Trophoblast cell (in vitro differentiated cells and primary cell): Measurements from ENCODE around the gene TRIM8.

Source experiments
- DNase-seq, 2 donors: peaks; one replicate each; pipeline ENCODE4 v3.0.0-alpha.2; 2016
- H2AFZ ChIP-seq: 2 replicates; pipeline ENCODE4 v1.6.1; 2013; ENCODE audit warnings: low read length, moderate library complexity, mild to moderate bottlenecking; ENCODE audit not compliant: insufficient read depth, poor library complexity
- H2AK5ac ChIP-seq: 2 replicates; pipeline ENCODE4 v1.6.1; 2013; ENCODE audit warnings: mild to moderate bottlenecking, low read length
- H2BK120ac ChIP-seq: 2 replicates; pipeline ENCODE4 v1.6.1; 2013; ENCODE audit warnings: low read length, mild to moderate bottlenecking, moderate library complexity; ENCODE audit not compliant: insufficient read depth, poor library complexity
- H2BK12ac ChIP-seq: 2 replicates; pipeline ENCODE4 v1.6.1; 2013; ENCODE audit warnings: mild to moderate bottlenecking, low read length, moderate library complexity
- H2BK5ac ChIP-seq: 2 replicates; pipeline ENCODE4 v1.6.1; 2013; ENCODE audit warnings: low read length, low read depth, moderate library complexity, mild to moderate bottlenecking; ENCODE audit not compliant: poor library complexity
- H3K14ac ChIP-seq: 2 replicates; pipeline ENCODE4 v1.6.1; 2013; ENCODE audit warnings: mild to moderate bottlenecking, low read length
- H3K18ac ChIP-seq: 2 replicates; pipeline ENCODE4 v1.6.1; 2013; ENCODE audit warnings: mild to moderate bottlenecking, low read length
- H3K23ac ChIP-seq: 2 replicates; pipeline ENCODE4 v1.6.1; 2013; ENCODE audit warnings: low read length
- H3K27ac ChIP-seq: 2 replicates; pipeline ENCODE4 v1.5.1; 2013; ENCODE audit warnings: low read depth, mild to moderate bottlenecking, inconsistent platforms, low read length, moderate library complexity
- H3K27me3 ChIP-seq: 2 replicates; pipeline ENCODE4 v1.6.1; 2013; ENCODE audit warnings: inconsistent platforms, mild to moderate bottlenecking, low read length, moderate library complexity; ENCODE audit not compliant: insufficient read depth
- H3K36me3 ChIP-seq, 2 experiments: 1 replicate in 1 of 2; 2 replicates in 1 of 2; pipeline ENCODE4 v1.6.1; 2013; ENCODE audit warnings: low read length in 2 of 2, mild to moderate bottlenecking in 2 of 2, moderate library complexity in 1 of 2; ENCODE audit not compliant: insufficient read depth in 2 of 2, control insufficient read depth in 1 of 2
- H3K4ac ChIP-seq: 2 replicates; pipeline ENCODE4 v1.6.1; 2013; ENCODE audit warnings: low read depth, mild to moderate bottlenecking, low read length, moderate library complexity
- H3K4me1 ChIP-seq, 2 experiments: 1 replicate in 1 of 2; 2 replicates in 1 of 2; pipeline ENCODE4 v1.6.1; 2013; ENCODE audit warnings: low read length in 2 of 2, mild to moderate bottlenecking in 2 of 2, moderate library complexity in 1 of 2; ENCODE audit not compliant: insufficient read depth in 2 of 2, control insufficient read depth in 1 of 2
- H3K4me2 ChIP-seq: 2 replicates; pipeline ENCODE4 v1.6.1; 2013; ENCODE audit warnings: inconsistent platforms, mild to moderate bottlenecking, low read length, moderate library complexity
- H3K4me3 ChIP-seq: 2 replicates; pipeline ENCODE4 v1.5.1; 2013; ENCODE audit warnings: mild to moderate bottlenecking, low read depth, low read length, inconsistent platforms
- H3K79me1 ChIP-seq: one replicate; pipeline ENCODE4 v1.6.1; 2013; ENCODE audit warnings: low read length
- H3K79me2 ChIP-seq: 2 replicates; pipeline ENCODE4 v1.6.1; 2013; ENCODE audit warnings: low read length, mild to moderate bottlenecking; ENCODE audit not compliant: control insufficient read depth, insufficient read depth, poor library complexity
- H3K9ac ChIP-seq: 2 replicates; pipeline ENCODE4 v1.6.1; 2013; ENCODE audit warnings: mild to moderate bottlenecking, low read length
- H3K9me3 ChIP-seq: 2 replicates; pipeline ENCODE4 v1.6.1; 2013; ENCODE audit warnings: low read depth, mild to moderate bottlenecking, control low read depth, inconsistent platforms, low read length; ENCODE audit not compliant: insufficient read depth
- H4K12ac ChIP-seq: 2 replicates; pipeline ENCODE4 v1.6.1; 2013; ENCODE audit warnings: low read depth, mild to moderate bottlenecking, low read length, moderate library complexity
- H4K8ac ChIP-seq: 2 replicates; pipeline ENCODE4 v1.6.1; 2013; ENCODE audit warnings: low read depth, mild to moderate bottlenecking, low read length, moderate library complexity
- H4K91ac ChIP-seq: one replicate; pipeline ENCODE4 v1.6.1; 2013; ENCODE audit warnings: low read depth, mild to moderate bottlenecking, low read length, moderate library complexity
- WGBS: extraction: QIAGEN DNeasy Blood & Tissue Kit; methylation state at CpG from one replicate; pipeline ENCODE4 v1.1.7; 2013; ENCODE audit warnings: missing lambda C conversion rate; ENCODE audit not compliant: insufficient read length, insufficient coverage; ENCODE audit errors: extremely low coverage; 5-methylcytosine and 5-hydroxymethylcytosine counted together

Gene TRIM8

GRCh38 chr10:102670871-102671434 lies 26.7 kb downstream of the TRIM8 start:
- no peak overlapping the region for H3K4ac ChIP-seq
- peaks cover 21 to 31% of the 10 kb centered on the region in 2 experiments for H3K4me1 ChIP-seq
- DNase-seq: no peak
- H3K36me3 ChIP-seq: no peaks in the 10 kb centered on the region
- no peak overlapping the region for H2BK120ac ChIP-seq
- no peak overlapping the region for H3K4me2 ChIP-seq
- no peaks in the 10 kb centered on the region for H3K79me2 ChIP-seq
- H2AFZ ChIP-seq: no peak overlapping the region
- no peak overlapping the region for H3K18ac ChIP-seq
- no peak overlapping the region for H3K9ac ChIP-seq
- no peak overlapping the region for H3K27ac ChIP-seq
- no peak overlapping the region for H2BK12ac ChIP-seq
- peaks cover 15% of the 10 kb centered on the region for H3K79me1 ChIP-seq
- no peak overlapping the region for H4K91ac ChIP-seq
- H3K9me3 ChIP-seq: no peaks in the 10 kb centered on the region
- H3K23ac ChIP-seq: peak overlapping the region; percentile 29
- no peak overlapping the region for H4K12ac ChIP-seq
- H2BK5ac ChIP-seq: no peak overlapping the region
- H2AK5ac ChIP-seq: no peak overlapping the region
- no CpG with 5 or more reads among the region's 6 CpGs for WGBS
- no peaks in the 10 kb centered on the region for H3K27me3 ChIP-seq
- H4K8ac ChIP-seq: no peak overlapping the region
- no peak overlapping the region for H3K14ac ChIP-seq
- no peak overlapping the region for H3K4me3 ChIP-seq

GRCh38 chr10:102673236-102673818 lies 29.0 kb downstream of the TRIM8 start:
- no peak overlapping the region for H3K4ac ChIP-seq
- H4K8ac ChIP-seq: no peak overlapping the region
- no peak overlapping the region for H4K91ac ChIP-seq
- no peak overlapping the region for H3K4me2 ChIP-seq
- H3K4me1 ChIP-seq: peaks cover 31 to 42% of the 10 kb centered on the region in 2 experiments
- H3K27ac ChIP-seq: no peak overlapping the region
- H2AFZ ChIP-seq: no peak overlapping the region
- no peak overlapping the region for H3K4me3 ChIP-seq
- WGBS: no CpG with 5 or more reads among the region's 13 CpGs
- no peak overlapping the region for H3K9ac ChIP-seq
- no peaks in the 10 kb centered on the region for H3K27me3 ChIP-seq
- H3K14ac ChIP-seq: no peak overlapping the region
- no peak overlapping the region for H3K23ac ChIP-seq
- H2BK120ac ChIP-seq: no peak overlapping the region
- peaks cover 19% of the 10 kb centered on the region for H3K79me1 ChIP-seq
- H4K12ac ChIP-seq: no peak overlapping the region
- H3K18ac ChIP-seq: no peak overlapping the region
- H3K79me2 ChIP-seq: peaks cover 2% of the 10 kb centered on the region
- H3K36me3 ChIP-seq: no peaks in the 10 kb centered on the region
- DNase-seq: no peak
- no peak overlapping the region for H2BK12ac ChIP-seq
- H2BK5ac ChIP-seq: no peak overlapping the region
- H2AK5ac ChIP-seq: no peak overlapping the region
- H3K9me3 ChIP-seq: no peaks in the 10 kb centered on the region

- Histone ChIP-seq H3K9ac (no peak overlapping the region), H3K14ac (no peak overlapping the region), H4K91ac (peak overlapping the region; percentile 26), H3K36me3 (no peaks in the 10 kb centered on the region), H3K27me3 (no peaks in the 10 kb centered on the region), H3K27ac (no peak overlapping the region), H2AFZ (no peak overlapping the region), H2AK5ac (peak overlapping the region; percentile 18), H3K4ac (no peak overlapping the region), H2BK120ac (peak overlapping the region; percentile 10), H3K23ac (no peak overlapping the region), H4K12ac (no peak overlapping the region), H3K4me3 (no peak overlapping the region), H3K79me1 (peaks cover 19% of the 10 kb centered on the region), H3K4me2 (peak overlapping the region; percentile 17), H2BK5ac (no peak overlapping the region), H3K18ac (peak overlapping the region; percentile 57), H2BK12ac (peak overlapping the region; percentile 63), H4K8ac (no peak overlapping the region), H3K9me3 (no peaks in the 10 kb centered on the region), H3K79me2 (peaks cover 2% of the 10 kb centered on the region), H3K4me1 (peaks cover 31 to 44% of the 10 kb centered on the region in 2 experiments)
- DNase-seq: peak in 1 of 2 donors; percentile 52
- no CpG with 5 or more reads among the region's 19 CpGs for WGBS
These were observed 29.7 kb downstream of the TRIM8 start for GRCh38 chr10:102673819-102674511.

GRCh38 chr10:102674566-102674965 lies 30.3 kb downstream of the TRIM8 start:
- H3K4me1 ChIP-seq: peaks cover 31 to 42% of the 10 kb centered on the region in 2 experiments
- peak overlapping the region; percentile 82 for H3K27ac ChIP-seq
- peaks cover 2% of the 10 kb centered on the region for H3K79me2 ChIP-seq
- no peak overlapping the region for H2BK12ac ChIP-seq
- H3K36me3 ChIP-seq: no peaks in the 10 kb centered on the region
- peak overlapping the region; percentile 37 for H2BK120ac ChIP-seq
- H3K27me3 ChIP-seq: no peaks in the 10 kb centered on the region
- H4K12ac ChIP-seq: no peak overlapping the region
- no peak overlapping the region for H3K9ac ChIP-seq
- no peak overlapping the region for H3K4me2 ChIP-seq
- H2AK5ac ChIP-seq: no peak overlapping the region
- peaks cover 19% of the 10 kb centered on the region for H3K79me1 ChIP-seq
- peak overlapping the region; percentile 29 for H4K91ac ChIP-seq
- no peak overlapping the region for H3K14ac ChIP-seq
- H3K4ac ChIP-seq: no peak overlapping the region
- no peak overlapping the region for H2BK5ac ChIP-seq
- no peaks in the 10 kb centered on the region for H3K9me3 ChIP-seq
- no CpG with 5 or more reads among the region's 2 CpGs for WGBS
- DNase-seq: no peak
- H3K4me3 ChIP-seq: no peak overlapping the region
- H3K18ac ChIP-seq: no peak overlapping the region
- H3K23ac ChIP-seq: no peak overlapping the region
- H4K8ac ChIP-seq: no peak overlapping the region
- H2AFZ ChIP-seq: no peak overlapping the region
